Neural cell (in vitro differentiated cells): ENCODE results near the gene CAPN12. TPM values are rescaled to one million over a fixed set of nuclear protein-coding genes. Genes with fewer than 3 reads are reported as not detected.

Experiments
- H2AFZ ChIP-seq: fragments of 200-600, 300-800 bp; sonication (generic), shearing (Covaris generic); 2 replicates; pipeline ENCODE4 v1.6.0; 2014; ENCODE audit warnings: low read depth, mild to moderate bottlenecking, antibody characterized with exemption, low read length, moderate library complexity
- H3F3A ChIP-seq: fragments of 200-600 bp; shearing (Covaris generic); 2 replicates; pipeline ENCODE4 v1.6.1; 2016; ENCODE audit warnings: mild to moderate bottlenecking, moderate library complexity, mixed read lengths, antibody characterized with exemption, low read length; ENCODE audit not compliant: insufficient read depth, poor library complexity, severe bottlenecking
- H3K27ac ChIP-seq: fragments of 200-600, 300-800 bp; sonication (generic), shearing (Covaris generic); 2 replicates; pipeline ENCODE4 v1.5.1; 2014; ENCODE audit warnings: mild to moderate bottlenecking, low read length, moderate library complexity
- H3K27me3 ChIP-seq: fragments of 300-800, 200-600 bp; sonication (generic), shearing (Covaris generic); 2 replicates; pipeline ENCODE4 v1.6.0; 2014; ENCODE audit warnings: mild to moderate bottlenecking, low read depth, low read length, moderate library complexity; ENCODE audit not compliant: insufficient read depth
- H3K36me3 ChIP-seq: fragments of 300-800, 200-600 bp; sonication (generic), shearing (Covaris generic); 2 replicates; pipeline ENCODE4 v1.5.1; 2014; ENCODE audit warnings: mild to moderate bottlenecking, antibody characterized with exemption, low read length, moderate library complexity; ENCODE audit not compliant: insufficient read depth
- H3K4me2 ChIP-seq: fragments of 300-800, 200-600 bp; sonication (generic), shearing (Covaris generic); 2 replicates; pipeline ENCODE4 v1.6.0; 2014; ENCODE audit warnings: mild to moderate bottlenecking, low read length
- H3K4me3 ChIP-seq: fragments of 300-800, 200-600 bp; sonication (generic), shearing (Covaris generic); 2 replicates; pipeline ENCODE4 v1.5.1; 2014; ENCODE audit warnings: mild to moderate bottlenecking, low read length, moderate library complexity
- H3K79me2 ChIP-seq: fragments of 200-600 bp; shearing (Covaris generic); replicated peaks from 2 replicates; pipeline ENCODE4 v1.6.0; 2014; ENCODE audit warnings: mild to moderate bottlenecking, low read length, moderate library complexity; ENCODE audit not compliant: insufficient read depth
- H3K9ac ChIP-seq: fragments of 300-800, 200-600 bp; sonication (generic), shearing (Covaris generic); 2 replicates; pipeline ENCODE4 v1.6.1; 2016; ENCODE audit warnings: mild to moderate bottlenecking, low read length, mixed read lengths
- H3K9me2 ChIP-seq: fragments of 200-600 bp; shearing (Covaris generic); 2 replicates; pipeline ENCODE4 v1.6.1; 2016; ENCODE audit warnings: mild to moderate bottlenecking, low read length, mixed read lengths; ENCODE audit not compliant: insufficient read depth
- H3K9me3 ChIP-seq: fragments of 200-600, 300-800 bp; sonication (generic), shearing (Covaris generic); 2 replicates; pipeline ENCODE4 v1.6.1; 2016; ENCODE audit warnings: mild to moderate bottlenecking, mixed run types, low read length, moderate library complexity, mixed read lengths
- H4K20me1 ChIP-seq: fragments of 200-600 bp; shearing (Covaris generic); 2 replicates; pipeline ENCODE4 v1.6.1; 2016; ENCODE audit warnings: mild to moderate bottlenecking, mixed run types; ENCODE audit not compliant: insufficient read depth
- EP300 ChIP-seq: fragments of 450-650 bp; conservative IDR thresholded peaks from 2 replicates; pipeline ENCODE4 v1.6.1; 2014; ENCODE audit warnings: antibody characterized with exemption, mild to moderate bottlenecking, moderate library complexity; ENCODE audit not compliant: poor library complexity, severe bottlenecking
- EZH2 ChIP-seq: fragments of 200-600, 300-800 bp; shearing (Covaris generic), sonication (generic); IDR thresholded peaks from 2 replicates; pipeline ENCODE4 v1.6.1; 2014; ENCODE audit warnings: antibody characterized with exemption, low read length, borderline replicate concordance, mild to moderate bottlenecking; ENCODE audit not compliant: insufficient read depth, poor library complexity, severe bottlenecking
- MXI1 ChIP-seq: fragments of 450-650 bp; conservative IDR thresholded peaks from 2 replicates; pipeline ENCODE4 v1.6.1; 2014; ENCODE audit warnings: antibody characterized with exemption, mild to moderate bottlenecking; ENCODE audit not compliant: poor library complexity, severe bottlenecking
- POLR2AphosphoS5 ChIP-seq: IDR thresholded peaks from 2 replicates; pipeline ENCODE4 v1.6.1; 2012
- RAD21 ChIP-seq: fragments of 450-650 bp; conservative IDR thresholded peaks from 2 replicates; pipeline ENCODE4 v1.6.1; 2014; ENCODE audit warnings: antibody characterized with exemption, mild to moderate bottlenecking, moderate library complexity
- SMC3 ChIP-seq: fragments of 450-650 bp; conservative IDR thresholded peaks from 2 replicates; pipeline ENCODE4 v1.6.1; 2014; ENCODE audit warnings: antibody characterized with exemption, mild to moderate bottlenecking, moderate library complexity; ENCODE audit not compliant: poor library complexity
- TAF1 ChIP-seq: IDR thresholded peaks from 2 replicates; pipeline ENCODE4 v1.6.1; 2012; ENCODE audit warnings: low read depth
- polyA plus RNA-seq: library from polyadenylated mRNA; depleted of rRNA; stranded (reverse); fragments of >200 nt; gene quantifications from 2 replicates; pipeline ENCODE4 v1.2.3, GENCODE V29; 2014
- TF ChIP-seq, protein P1 (sequence below): IDR thresholded peaks from 2 replicates; pipeline ENCODE4 v1.6.1; 2012; ENCODE audit warnings: borderline replicate concordance
- TF ChIP-seq, protein P2 (sequence below): fragments of 450-650 bp; IDR thresholded peaks from 2 replicates; pipeline ENCODE4 v1.5.1; 2014; ENCODE audit warnings: antibody characterized with exemption, mild to moderate bottlenecking, moderate library complexity; ENCODE audit not compliant: poor library complexity, severe bottlenecking

Gene CAPN12
- polyA plus RNA-seq, 1 donor from 2014 or later = not detected

DNA sequence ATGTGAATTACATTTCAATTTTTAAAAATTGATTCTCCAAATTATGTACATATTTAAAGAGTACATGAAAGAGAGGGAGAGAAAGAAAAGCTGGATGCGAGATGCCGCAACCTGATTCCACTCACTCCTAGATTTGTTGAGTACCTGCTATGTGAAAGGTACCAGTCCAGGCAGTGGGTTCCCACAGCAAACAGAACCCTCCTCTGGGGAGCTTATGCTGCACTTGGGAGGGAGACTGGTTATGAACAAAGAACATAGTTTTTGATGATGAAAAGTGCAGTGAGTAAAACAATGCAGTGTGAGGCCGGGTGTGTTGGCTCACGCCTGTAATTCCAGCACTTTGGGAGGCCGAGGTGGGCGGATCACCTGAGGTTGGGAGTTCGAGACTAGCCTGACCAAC, 53.4 kb downstream of the CAPN12 start:
- Histone ChIP-seq H3K27ac (no peak overlapping the region), H3K9me3 (no peaks in the 10 kb centered on the region), H3K36me3 (no peaks in the 10 kb centered on the region), H4K20me1 (no peaks in the 10 kb centered on the region), H3K4me3 (no peak overlapping the region), H3K4me2 (no peak overlapping the region), H2AFZ (no peak overlapping the region), H3K79me2 (peaks cover 16% of the 10 kb centered on the region), H3K9ac (no peak overlapping the region), H3K27me3 (no peaks in the 10 kb centered on the region), H3F3A (no peaks in the 10 kb centered on the region), H3K9me2 (no peaks in the 10 kb centered on the region)
- TF ChIP-seq EZH2 (no peak), EP300 (no peak), MXI1 (no peak), TAF1 (no peak), SMC3 (no peak), POLR2AphosphoS5 (no peak), RAD21 (no peak)
- TF ChIP-seq, protein P1, sequence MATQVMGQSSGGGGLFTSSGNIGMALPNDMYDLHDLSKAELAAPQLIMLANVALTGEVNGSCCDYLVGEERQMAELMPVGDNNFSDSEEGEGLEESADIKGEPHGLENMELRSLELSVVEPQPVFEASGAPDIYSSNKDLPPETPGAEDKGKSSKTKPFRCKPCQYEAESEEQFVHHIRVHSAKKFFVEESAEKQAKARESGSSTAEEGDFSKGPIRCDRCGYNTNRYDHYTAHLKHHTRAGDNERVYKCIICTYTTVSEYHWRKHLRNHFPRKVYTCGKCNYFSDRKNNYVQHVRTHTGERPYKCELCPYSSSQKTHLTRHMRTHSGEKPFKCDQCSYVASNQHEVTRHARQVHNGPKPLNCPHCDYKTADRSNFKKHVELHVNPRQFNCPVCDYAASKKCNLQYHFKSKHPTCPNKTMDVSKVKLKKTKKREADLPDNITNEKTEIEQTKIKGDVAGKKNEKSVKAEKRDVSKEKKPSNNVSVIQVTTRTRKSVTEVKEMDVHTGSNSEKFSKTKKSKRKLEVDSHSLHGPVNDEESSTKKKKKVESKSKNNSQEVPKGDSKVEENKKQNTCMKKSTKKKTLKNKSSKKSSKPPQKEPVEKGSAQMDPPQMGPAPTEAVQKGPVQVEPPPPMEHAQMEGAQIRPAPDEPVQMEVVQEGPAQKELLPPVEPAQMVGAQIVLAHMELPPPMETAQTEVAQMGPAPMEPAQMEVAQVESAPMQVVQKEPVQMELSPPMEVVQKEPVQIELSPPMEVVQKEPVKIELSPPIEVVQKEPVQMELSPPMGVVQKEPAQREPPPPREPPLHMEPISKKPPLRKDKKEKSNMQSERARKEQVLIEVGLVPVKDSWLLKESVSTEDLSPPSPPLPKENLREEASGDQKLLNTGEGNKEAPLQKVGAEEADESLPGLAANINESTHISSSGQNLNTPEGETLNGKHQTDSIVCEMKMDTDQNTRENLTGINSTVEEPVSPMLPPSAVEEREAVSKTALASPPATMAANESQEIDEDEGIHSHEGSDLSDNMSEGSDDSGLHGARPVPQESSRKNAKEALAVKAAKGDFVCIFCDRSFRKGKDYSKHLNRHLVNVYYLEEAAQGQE = no peak
- TF ChIP-seq, protein P2, sequence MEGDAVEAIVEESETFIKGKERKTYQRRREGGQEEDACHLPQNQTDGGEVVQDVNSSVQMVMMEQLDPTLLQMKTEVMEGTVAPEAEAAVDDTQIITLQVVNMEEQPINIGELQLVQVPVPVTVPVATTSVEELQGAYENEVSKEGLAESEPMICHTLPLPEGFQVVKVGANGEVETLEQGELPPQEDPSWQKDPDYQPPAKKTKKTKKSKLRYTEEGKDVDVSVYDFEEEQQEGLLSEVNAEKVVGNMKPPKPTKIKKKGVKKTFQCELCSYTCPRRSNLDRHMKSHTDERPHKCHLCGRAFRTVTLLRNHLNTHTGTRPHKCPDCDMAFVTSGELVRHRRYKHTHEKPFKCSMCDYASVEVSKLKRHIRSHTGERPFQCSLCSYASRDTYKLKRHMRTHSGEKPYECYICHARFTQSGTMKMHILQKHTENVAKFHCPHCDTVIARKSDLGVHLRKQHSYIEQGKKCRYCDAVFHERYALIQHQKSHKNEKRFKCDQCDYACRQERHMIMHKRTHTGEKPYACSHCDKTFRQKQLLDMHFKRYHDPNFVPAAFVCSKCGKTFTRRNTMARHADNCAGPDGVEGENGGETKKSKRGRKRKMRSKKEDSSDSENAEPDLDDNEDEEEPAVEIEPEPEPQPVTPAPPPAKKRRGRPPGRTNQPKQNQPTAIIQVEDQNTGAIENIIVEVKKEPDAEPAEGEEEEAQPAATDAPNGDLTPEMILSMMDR = no peak

DNA sequence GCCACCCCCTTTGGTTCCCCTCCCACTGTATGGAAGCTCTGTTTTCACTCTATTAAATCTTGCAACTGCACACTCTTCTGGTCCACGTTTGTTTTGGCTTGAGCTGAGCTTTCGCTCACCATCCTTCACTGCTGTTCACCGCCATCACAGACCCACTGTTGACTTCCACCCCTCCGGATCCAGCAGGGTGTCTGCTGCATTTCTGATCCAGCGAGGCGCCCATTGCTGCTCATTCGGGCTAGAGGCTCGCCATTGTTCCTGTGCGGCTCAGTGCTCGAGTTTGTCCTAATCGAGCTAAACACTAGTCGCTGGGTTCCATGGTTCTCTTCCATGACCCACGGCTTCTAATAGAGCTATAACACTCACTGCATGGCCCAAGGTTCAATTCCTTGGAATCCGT, 54.1 kb downstream of the CAPN12 start:
- Histone ChIP-seq H3F3A (no peaks in the 10 kb centered on the region), H3K79me2 (peaks cover 16% of the 10 kb centered on the region), H3K4me3 (no peak overlapping the region), H3K4me2 (no peak overlapping the region), H4K20me1 (no peaks in the 10 kb centered on the region), H3K9me3 (no peaks in the 10 kb centered on the region), H2AFZ (no peak overlapping the region), H3K9ac (no peak overlapping the region), H3K36me3 (no peaks in the 10 kb centered on the region), H3K27me3 (no peaks in the 10 kb centered on the region), H3K9me2 (no peaks in the 10 kb centered on the region), H3K27ac (no peak overlapping the region)
- no peak for TF ChIP-seq TAF1
- TF ChIP-seq EP300 = no peak
- TF ChIP-seq SMC3 = no peak
- no peak for TF ChIP-seq EZH2
- TF ChIP-seq MXI1 = no peak
- TF ChIP-seq RAD21 = no peak
- TF ChIP-seq, protein P2 = no peak
- TF ChIP-seq, protein P1 = no peak
- no peak for TF ChIP-seq POLR2AphosphoS5
